K562 (cell line): ENCODE measurements around the gene CEP43. TPM values are rescaled to one million over a fixed set of nuclear protein-coding genes. Genes with fewer than 3 reads are reported as not detected.

Experiments
- ELK1 ChIP-seq: sonication (generic); formaldehyde crosslinking; IDR thresholded peaks from 2 replicates; pipeline ENCODE4 v1.8.1; 2022; ENCODE audit warnings: missing genetic modification reagents
- HMGN3 ChIP-seq: IDR thresholded peaks from 2 replicates; pipeline ENCODE4 v1.6.1; 2011; ENCODE audit warnings: borderline replicate concordance, low read depth, mild to moderate bottlenecking, mixed read lengths, low read length; ENCODE audit not compliant: insufficient read length; ENCODE audit errors: extremely low read depth
- HNRNPLL ChIP-seq: fragments of 200-400 bp; formaldehyde crosslinking; IDR thresholded peaks from 2 replicates; pipeline ENCODE4 v1.6.1; 2017; ENCODE audit warnings: low read length, low read depth, mild to moderate bottlenecking; ENCODE audit not compliant: poor library complexity, severe bottlenecking
- IRF1 ChIP-seq: sonication (generic); formaldehyde crosslinking; IDR thresholded peaks from 2 replicates; pipeline ENCODE4 v1.8.0; 2022; ENCODE audit warnings: missing genetic modification reagents, mild to moderate bottlenecking, borderline replicate concordance
- NR4A1 ChIP-seq, 2 experiments: fragments of 250-450 bp in 1 of 2; fragments of 450-650 bp in 1 of 2; sonication (Bioruptor Pico) in 1 of 2; IDR thresholded peaks; 2 replicates each; pipeline versions ENCODE4 v1.4.0 to v1.6.1; 2016 to 2020; ENCODE audit warnings: mild to moderate bottlenecking in 2 of 2, missing compliant biosample characterization in 1 of 2, missing genetic modification characterization in 1 of 2, moderate library complexity in 1 of 2
- OTX1 ChIP-seq: fragments of 450-650 bp; formaldehyde crosslinking; IDR thresholded peaks from 2 replicates; pipeline ENCODE4 v1.4.0; 2022; ENCODE audit warnings: mild to moderate bottlenecking
- PCBP2 ChIP-seq: fragments of 200-400 bp; formaldehyde crosslinking; IDR thresholded peaks from 2 replicates; pipeline ENCODE4 v1.6.1; 2018; ENCODE audit warnings: low read length, low read depth, mild to moderate bottlenecking, moderate library complexity; ENCODE audit not compliant: poor library complexity, severe bottlenecking
- POLR2AphosphoS5 ChIP-seq: IDR thresholded peaks from 2 replicates; pipeline ENCODE4 v1.6.1; 2011; ENCODE audit warnings: mild to moderate bottlenecking, low read depth, low read length, moderate library complexity; ENCODE audit not compliant: control insufficient read depth, insufficient read depth
- RAD21 ChIP-seq, 2 experiments: fragments of 250-450 bp in 1 of 2; fragments of 450-650 bp in 1 of 2; sonication (Bioruptor Pico) in 1 of 2; formaldehyde crosslinking in 1 of 2; IDR thresholded peaks in 1 of 2; conservative IDR thresholded peaks in 1 of 2; 2 replicates each; pipeline versions ENCODE4 v1.4.0 to v1.8.0; 2020 to 2022; ENCODE audit warnings: mild to moderate bottlenecking in 2 of 2, moderate library complexity in 1 of 2
- RBM25 ChIP-seq: fragments of 200-400 bp; formaldehyde crosslinking; IDR thresholded peaks from 2 replicates; pipeline ENCODE4 v1.6.1; 2018; ENCODE audit warnings: low read length, low read depth, moderate library complexity; ENCODE audit not compliant: severe bottlenecking
- TAF15 ChIP-seq: fragments of 200-400 bp; formaldehyde crosslinking; IDR thresholded peaks from 2 replicates; pipeline ENCODE4 v1.6.1; 2017; ENCODE audit warnings: mild to moderate bottlenecking, low read depth, low read length, moderate library complexity
- THAP12 ChIP-seq: fragments of 250-450 bp; sonication (Bioruptor Pico); IDR thresholded peaks from 2 replicates; pipeline ENCODE4 v1.9.0; 2021; ENCODE audit warnings: mild to moderate bottlenecking, inconsistent platforms
- TOE1 ChIP-seq, 2 experiments: fragments of 450-650 bp in 1 of 2; sonication (generic) in 1 of 2; formaldehyde crosslinking in 1 of 2; IDR thresholded peaks; 2 replicates each; pipeline versions ENCODE4 v1.7.1 to v1.8.0; 2016 to 2022; ENCODE audit warnings: borderline replicate concordance in 2 of 2, mild to moderate bottlenecking in 2 of 2, antibody characterized with exemption in 1 of 2, inconsistent platforms in 1 of 2, low read depth in 1 of 2, missing genetic modification reagents in 1 of 2, moderate library complexity in 1 of 2
- U2AF1 ChIP-seq: fragments of 200-400 bp; formaldehyde crosslinking; optimal IDR thresholded peaks from 2 replicates; pipeline ENCODE3; 2017; ENCODE audit warnings: mild to moderate bottlenecking, low read depth, low read length, moderate library complexity
- ZNF511 ChIP-seq: sonication (generic); formaldehyde crosslinking; IDR thresholded peaks from 2 replicates; pipeline ENCODE4 v1.8.0; 2022; ENCODE audit warnings: mild to moderate bottlenecking, missing genetic modification reagents
- polyA plus RNA-seq, 8 experiments: library from polyadenylated mRNA; depleted of rRNA in 4 of 8; stranded (reverse) in 5 of 8; unstranded in 3 of 8; fragments of >200 nt; fragmentation: Nextera tagmentation in 2 of 8; fragmentation: Illumina TruSeq in 1 of 8; extraction: Ambion mirVana in 2 of 8; extraction: Trizol in 1 of 8; gene quantifications; 2 replicates each; pipeline versions ENCODE4 v1.2.1 to v1.2.3, GENCODE V29; 2011 to 2014; ENCODE audit warnings: inconsistent platforms in 1 of 8, missing spikeins in 1 of 8
- total RNA-seq, 7 experiments: library from RNA; depleted of rRNA in 6 of 7; stranded (reverse); fragments of >200 nt in 6 of 7; fragmentation: Illumina TruSeq in 2 of 7; extraction: Trizol in 2 of 7; gene quantifications; 2 replicates each; pipeline versions ENCODE4 v1.2.1 to v1.2.3, GENCODE V29; 2011 to 2021; ENCODE audit warnings: low replicate concordance in 1 of 7
- TF ChIP-seq, protein P1 (sequence below): fragments of 450-650 bp; IDR thresholded peaks from 2 replicates; pipeline ENCODE4 v1.6.1; 2016; ENCODE audit warnings: borderline replicate concordance

The CEP43 gene
- total and polyA plus RNA-seq, 9 of the 15 experiments (the other 6 are each of a cell fraction or from before 2014, with no cell fraction given), result 15.2 to 55.7 (median 47.4) TPM

GRCh38 chr6:166998256-166999144 lies 697 bp upstream of the CEP43 start (continued):
- TF ChIP-seq THAP12 (CRISPR knock-in tag) (peak; percentile 13; the same call in 1 of the 2 replicates), TOE1 (IDR thresholded peaks at IDR 0.05; ENCODE audit: borderline replicate concordance) (no peak), TOE1 (CRISPR knock-in tag; IDR thresholded peaks at IDR 0.05; ENCODE audit: borderline replicate concordance, low read depth) (0 out of 2 replicates have a peak, but pooled peaks have one; percentile 62), IRF1 (CRISPR knock-in tag) (0 out of 2 replicates have a peak, but pooled peaks have one; percentile 42), HMGN3 (no peak), NR4A1 (CRISPR knock-in tag; IDR thresholded peaks at IDR 0.05) (no peak), NR4A1 (tag; IDR thresholded peaks at IDR 0.05) (no peak), ELK1 (CRISPR knock-in tag) (peak; percentile 60; the same call in 1 of the 2 replicates), RBM25 (no peak), PCBP2 (no peak), U2AF1 (peak; percentile 36), TAF15 (no peak), POLR2AphosphoS5 (peak; percentile 39; the same call in 1 of the 2 replicates), ZNF511 (no peak; the same call in 1 of the 2 replicates), RAD21 (CRISPR knock-in tag; conservative IDR thresholded peaks at IDR 0.05 in 1 of 2, IDR thresholded peaks at IDR 0.05 in 1 of 2) (peak in 1 of 2 experiments; percentile 18; a peak in 1 of 4 replicates), OTX1 (CRISPR knock-in tag) (no peak), HNRNPLL (peak; percentile 37)
- TF ChIP-seq, protein P1, sequence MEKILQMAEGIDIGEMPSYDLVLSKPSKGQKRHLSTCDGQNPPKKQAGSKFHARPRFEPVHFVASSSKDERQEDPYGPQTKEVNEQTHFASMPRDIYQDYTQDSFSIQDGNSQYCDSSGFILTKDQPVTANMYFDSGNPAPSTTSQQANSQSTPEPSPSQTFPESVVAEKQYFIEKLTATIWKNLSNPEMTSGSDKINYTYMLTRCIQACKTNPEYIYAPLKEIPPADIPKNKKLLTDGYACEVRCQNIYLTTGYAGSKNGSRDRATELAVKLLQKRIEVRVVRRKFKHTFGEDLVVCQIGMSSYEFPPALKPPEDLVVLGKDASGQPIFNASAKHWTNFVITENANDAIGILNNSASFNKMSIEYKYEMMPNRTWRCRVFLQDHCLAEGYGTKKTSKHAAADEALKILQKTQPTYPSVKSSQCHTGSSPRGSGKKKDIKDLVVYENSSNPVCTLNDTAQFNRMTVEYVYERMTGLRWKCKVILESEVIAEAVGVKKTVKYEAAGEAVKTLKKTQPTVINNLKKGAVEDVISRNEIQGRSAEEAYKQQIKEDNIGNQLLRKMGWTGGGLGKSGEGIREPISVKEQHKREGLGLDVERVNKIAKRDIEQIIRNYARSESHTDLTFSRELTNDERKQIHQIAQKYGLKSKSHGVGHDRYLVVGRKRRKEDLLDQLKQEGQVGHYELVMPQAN, result peak; percentile 89; the same call in 1 of the 2 replicates
